ENCODE measurements around the gene TNFAIP3. TPM values are rescaled to one million over a fixed set of nuclear protein-coding genes. Genes with fewer than 3 reads are reported as not detected.

The TNFAIP3 gene
- total and polyA plus RNA-seq, 2 donors (not counting 1 experiment from before 2014, with no cell fraction given), result 86.2 to 92.0 TPM

- peaks cover 20 to 26% of the 10 kb centered on the region in 2 donors for H3K4me1 ChIP-seq (ENCODE audit: control insufficient read depth in 2 of 2, insufficient read depth in 2 of 2, low read length in 2 of 2)
- H3K27ac ChIP-seq (ENCODE audit: low read length in 2 of 2), result no peak overlapping the region
- H4K20me1 ChIP-seq (ENCODE audit: control insufficient read depth, insufficient read depth, low read length, poor library complexity, severe bottlenecking), result peaks cover 58% of the 10 kb centered on the region
- DNase-seq (no peak), ATAC-seq (ENCODE audit: low read depth) (no peak)
- H2AFZ ChIP-seq (ENCODE audit: insufficient read depth, low read depth, low read length, poor library complexity, severe bottlenecking), result no peak overlapping the region
- WGBS (ENCODE audit: insufficient coverage), result 97% methylated on average over 29 of the region's 33 CpGs
- Mint-ChIP-seq H3K4me3 (no peak overlapping the region), H3K9me3 (ENCODE audit: insufficient read depth) (no peaks in the 10 kb centered on the region), H3K27me3 (no peaks in the 10 kb centered on the region), H3K27ac (peak overlapping the region; percentile 11), H3K4me1 (peaks cover 32% of the 10 kb centered on the region)
- intact Hi-C loops (cut with micrococcal nuclease), result no loop called here
- H3K9ac ChIP-seq (ENCODE audit: low read length), result no peak overlapping the region
- TF ChIP-seq CTCF (IDR thresholded peaks at IDR 0.05) (no peak), EZH2 (IDR thresholded peaks at IDR 0.05; ENCODE audit: borderline replicate concordance, insufficient read depth, low read depth, low read length, poor library complexity, severe bottlenecking) (no peak)
- CTCF ChIA-PET, result interaction anchor here (1.0 kb wide), 1 partner anchor 79 kb away, joined by 3 read pairs; no protein-coding TSS in a partner anchor
- no peak overlapping the region for H3K4me2 ChIP-seq (replicated peaks; ENCODE audit: low read depth, low read length, poor library complexity, severe bottlenecking)
- peaks cover 0 to 87% of the 10 kb centered on the region in 2 experiments for H3K36me3 ChIP-seq (replicated peaks in 1 of 2; ENCODE audit: control extremely low read depth in 1 of 2, control insufficient read depth in 1 of 2, extremely low read depth in 1 of 2, insufficient read depth in 2 of 2, low read length in 1 of 2)
- H3K9me3 ChIP-seq (ENCODE audit: control extremely low read depth in 1 of 3, control insufficient read depth in 2 of 3, insufficient read depth in 1 of 3, low read length in 2 of 3), result no peaks in the 10 kb centered on the region
- peaks cover 70% of the 10 kb centered on the region for H3K79me2 ChIP-seq (ENCODE audit: control insufficient read depth, insufficient read depth, low read length)
- no peaks in the 10 kb centered on the region for H3K27me3 ChIP-seq (replicated peaks in 1 of 4; ENCODE audit: control extremely low read depth in 1 of 4, control insufficient read depth in 3 of 4, insufficient read depth in 4 of 4, low read length in 3 of 4)
- H3K4me3 ChIP-seq (ENCODE audit: control extremely low read depth in 1 of 5, extremely low read depth in 1 of 5, insufficient read depth in 1 of 5, low read depth in 2 of 5, low read length in 4 of 5), result no peak overlapping the region
- POLR2A ChIA-PET, result no interaction called here
Measured at GRCh38 chr6:137878486-137879285, 11.6 kb downstream of the TNFAIP3 start.

GRCh38 chr6:137879299-137879698, 12.2 kb downstream of the TNFAIP3 start:
- peaks cover 17 to 20% of the 10 kb centered on the region in 2 donors for H3K4me1 ChIP-seq (ENCODE audit: control insufficient read depth in 2 of 2, insufficient read depth in 2 of 2, low read length in 2 of 2)
- H4K20me1 ChIP-seq (ENCODE audit: control insufficient read depth, insufficient read depth, low read length, poor library complexity, severe bottlenecking), result peaks cover 54% of the 10 kb centered on the region
- H3K27me3 Mint-ChIP-seq, result no peaks in the 10 kb centered on the region
- peak overlapping the region in 1 of 2 donors; percentile 52 for H3K27ac ChIP-seq (ENCODE audit: low read length in 2 of 2)
- ChIA-PET POLR2A (no interaction called here), CTCF (no interaction called here)
- H3K4me2 ChIP-seq (replicated peaks; ENCODE audit: low read depth, low read length, poor library complexity, severe bottlenecking), result no peak overlapping the region
- H3K4me3 ChIP-seq (ENCODE audit: control extremely low read depth in 1 of 5, extremely low read depth in 1 of 5, insufficient read depth in 1 of 5, low read depth in 2 of 5, low read length in 4 of 5), result no peak overlapping the region
- no peak for TF ChIP-seq EZH2 (IDR thresholded peaks at IDR 0.05; ENCODE audit: borderline replicate concordance, insufficient read depth, low read depth, low read length, poor library complexity, severe bottlenecking)
- peaks cover 63% of the 10 kb centered on the region for H3K79me2 ChIP-seq (ENCODE audit: control insufficient read depth, insufficient read depth, low read length)
- peaks cover 28% of the 10 kb centered on the region for H3K4me1 Mint-ChIP-seq
- no peak overlapping the region for H2AFZ ChIP-seq (ENCODE audit: insufficient read depth, low read depth, low read length, poor library complexity, severe bottlenecking)
- H3K27me3 ChIP-seq (replicated peaks in 1 of 4; ENCODE audit: control extremely low read depth in 1 of 4, control insufficient read depth in 3 of 4, insufficient read depth in 4 of 4, low read length in 3 of 4), result no peaks in the 10 kb centered on the region
- DNase-seq, result no peak
- H3K36me3 ChIP-seq (replicated peaks in 1 of 2; ENCODE audit: control extremely low read depth in 1 of 2, control insufficient read depth in 1 of 2, extremely low read depth in 1 of 2, insufficient read depth in 2 of 2, low read length in 1 of 2), result peaks cover 1 to 87% of the 10 kb centered on the region in 2 experiments
- H3K27ac Mint-ChIP-seq, result no peak overlapping the region
- no peak overlapping the region for H3K9ac ChIP-seq (ENCODE audit: low read length)
- intact Hi-C loops (cut with micrococcal nuclease), result no loop called here
- no peaks in the 10 kb centered on the region for H3K9me3 ChIP-seq (ENCODE audit: control extremely low read depth in 1 of 3, control insufficient read depth in 2 of 3, insufficient read depth in 1 of 3, low read length in 2 of 3)
- WGBS (ENCODE audit: insufficient coverage), result 78% methylated on average over 4 of the region's 7 CpGs
- no peak for ATAC-seq (ENCODE audit: low read depth)
- H3K9me3 Mint-ChIP-seq (ENCODE audit: insufficient read depth), result no peaks in the 10 kb centered on the region
- no peak overlapping the region for H3K4me3 Mint-ChIP-seq
